Measurements from ENCODE around the gene NCDN.
"Not testable (repeated sequence)": the region's sequence is repeated elsewhere in the genome, so short reads cannot be mapped to it uniquely, and the experiment has no call there.

GRCh38 chr1:35576766-35577070 is 19.1 kb downstream of the NCDN start:
- TF ChIP-seq CTCF, POLR2A (IDR thresholded peaks at IDR 0.05): not testable (repeated sequence)
